Neural cell (in vitro differentiated cells): Measurements from ENCODE around the gene VPS13D. TPM values are rescaled to one million over a fixed set of nuclear protein-coding genes. Genes with fewer than 3 reads are reported as not detected.

Experiments
- H2AFZ ChIP-seq: fragments of 200-600, 300-800 bp; sonication (generic), shearing (Covaris generic); 2 replicates; pipeline ENCODE4 v1.6.0; 2014; ENCODE audit warnings: low read depth, mild to moderate bottlenecking, antibody characterized with exemption, low read length, moderate library complexity
- H3F3A ChIP-seq: fragments of 200-600 bp; shearing (Covaris generic); 2 replicates; pipeline ENCODE4 v1.6.1; 2016; ENCODE audit warnings: mild to moderate bottlenecking, moderate library complexity, mixed read lengths, antibody characterized with exemption, low read length; ENCODE audit not compliant: insufficient read depth, poor library complexity, severe bottlenecking
- H3K27ac ChIP-seq: fragments of 200-600, 300-800 bp; sonication (generic), shearing (Covaris generic); 2 replicates; pipeline ENCODE4 v1.5.1; 2014; ENCODE audit warnings: mild to moderate bottlenecking, low read length, moderate library complexity
- H3K27me3 ChIP-seq: fragments of 300-800, 200-600 bp; sonication (generic), shearing (Covaris generic); 2 replicates; pipeline ENCODE4 v1.6.0; 2014; ENCODE audit warnings: mild to moderate bottlenecking, low read depth, low read length, moderate library complexity; ENCODE audit not compliant: insufficient read depth
- H3K36me3 ChIP-seq: fragments of 300-800, 200-600 bp; sonication (generic), shearing (Covaris generic); 2 replicates; pipeline ENCODE4 v1.5.1; 2014; ENCODE audit warnings: mild to moderate bottlenecking, antibody characterized with exemption, low read length, moderate library complexity; ENCODE audit not compliant: insufficient read depth
- H3K4me2 ChIP-seq: fragments of 300-800, 200-600 bp; sonication (generic), shearing (Covaris generic); 2 replicates; pipeline ENCODE4 v1.6.0; 2014; ENCODE audit warnings: mild to moderate bottlenecking, low read length
- H3K4me3 ChIP-seq: fragments of 300-800, 200-600 bp; sonication (generic), shearing (Covaris generic); 2 replicates; pipeline ENCODE4 v1.5.1; 2014; ENCODE audit warnings: mild to moderate bottlenecking, low read length, moderate library complexity
- H3K79me2 ChIP-seq: fragments of 200-600 bp; shearing (Covaris generic); replicated peaks from 2 replicates; pipeline ENCODE4 v1.6.0; 2014; ENCODE audit warnings: mild to moderate bottlenecking, low read length, moderate library complexity; ENCODE audit not compliant: insufficient read depth
- H3K9ac ChIP-seq: fragments of 300-800, 200-600 bp; sonication (generic), shearing (Covaris generic); 2 replicates; pipeline ENCODE4 v1.6.1; 2016; ENCODE audit warnings: mild to moderate bottlenecking, low read length, mixed read lengths
- H3K9me2 ChIP-seq: fragments of 200-600 bp; shearing (Covaris generic); 2 replicates; pipeline ENCODE4 v1.6.1; 2016; ENCODE audit warnings: mild to moderate bottlenecking, low read length, mixed read lengths; ENCODE audit not compliant: insufficient read depth
- H3K9me3 ChIP-seq: fragments of 200-600, 300-800 bp; sonication (generic), shearing (Covaris generic); 2 replicates; pipeline ENCODE4 v1.6.1; 2016; ENCODE audit warnings: mild to moderate bottlenecking, mixed run types, low read length, moderate library complexity, mixed read lengths
- H4K20me1 ChIP-seq: fragments of 200-600 bp; shearing (Covaris generic); 2 replicates; pipeline ENCODE4 v1.6.1; 2016; ENCODE audit warnings: mild to moderate bottlenecking, mixed run types; ENCODE audit not compliant: insufficient read depth
- EP300 ChIP-seq: fragments of 450-650 bp; conservative IDR thresholded peaks from 2 replicates; pipeline ENCODE4 v1.6.1; 2014; ENCODE audit warnings: antibody characterized with exemption, mild to moderate bottlenecking, moderate library complexity; ENCODE audit not compliant: poor library complexity, severe bottlenecking
- EZH2 ChIP-seq: fragments of 200-600, 300-800 bp; shearing (Covaris generic), sonication (generic); IDR thresholded peaks from 2 replicates; pipeline ENCODE4 v1.6.1; 2014; ENCODE audit warnings: antibody characterized with exemption, low read length, borderline replicate concordance, mild to moderate bottlenecking; ENCODE audit not compliant: insufficient read depth, poor library complexity, severe bottlenecking
- MXI1 ChIP-seq: fragments of 450-650 bp; conservative IDR thresholded peaks from 2 replicates; pipeline ENCODE4 v1.6.1; 2014; ENCODE audit warnings: antibody characterized with exemption, mild to moderate bottlenecking; ENCODE audit not compliant: poor library complexity, severe bottlenecking
- POLR2AphosphoS5 ChIP-seq: IDR thresholded peaks from 2 replicates; pipeline ENCODE4 v1.6.1; 2012
- RAD21 ChIP-seq: fragments of 450-650 bp; conservative IDR thresholded peaks from 2 replicates; pipeline ENCODE4 v1.6.1; 2014; ENCODE audit warnings: antibody characterized with exemption, mild to moderate bottlenecking, moderate library complexity
- SMC3 ChIP-seq: fragments of 450-650 bp; conservative IDR thresholded peaks from 2 replicates; pipeline ENCODE4 v1.6.1; 2014; ENCODE audit warnings: antibody characterized with exemption, mild to moderate bottlenecking, moderate library complexity; ENCODE audit not compliant: poor library complexity
- TAF1 ChIP-seq: IDR thresholded peaks from 2 replicates; pipeline ENCODE4 v1.6.1; 2012; ENCODE audit warnings: low read depth
- polyA plus RNA-seq: library from polyadenylated mRNA; depleted of rRNA; stranded (reverse); fragments of >200 nt; gene quantifications from 2 replicates; pipeline ENCODE4 v1.2.3, GENCODE V29; 2014
- TF ChIP-seq, protein P1 (sequence below): IDR thresholded peaks from 2 replicates; pipeline ENCODE4 v1.6.1; 2012; ENCODE audit warnings: borderline replicate concordance
- TF ChIP-seq, protein P2 (sequence below): fragments of 450-650 bp; IDR thresholded peaks from 2 replicates; pipeline ENCODE4 v1.5.1; 2014; ENCODE audit warnings: antibody characterized with exemption, mild to moderate bottlenecking, moderate library complexity; ENCODE audit not compliant: poor library complexity, severe bottlenecking

VPS13D gene
- polyA plus RNA-seq, 1 donor from 2014 or later = 24.5 TPM

- no peak overlapping the region for H3K9ac ChIP-seq
- no peak overlapping the region for H3K4me3 ChIP-seq
- H3K36me3 ChIP-seq = no peaks in the 10 kb centered on the region
- H3K27ac ChIP-seq = no peak overlapping the region
- H3K9me3 ChIP-seq = no peaks in the 10 kb centered on the region
- TF ChIP-seq POLR2AphosphoS5 = no peak
- TF ChIP-seq SMC3 = no peak
- TF ChIP-seq MXI1 = no peak
- TF ChIP-seq TAF1 = no peak
- TF ChIP-seq, protein P1, sequence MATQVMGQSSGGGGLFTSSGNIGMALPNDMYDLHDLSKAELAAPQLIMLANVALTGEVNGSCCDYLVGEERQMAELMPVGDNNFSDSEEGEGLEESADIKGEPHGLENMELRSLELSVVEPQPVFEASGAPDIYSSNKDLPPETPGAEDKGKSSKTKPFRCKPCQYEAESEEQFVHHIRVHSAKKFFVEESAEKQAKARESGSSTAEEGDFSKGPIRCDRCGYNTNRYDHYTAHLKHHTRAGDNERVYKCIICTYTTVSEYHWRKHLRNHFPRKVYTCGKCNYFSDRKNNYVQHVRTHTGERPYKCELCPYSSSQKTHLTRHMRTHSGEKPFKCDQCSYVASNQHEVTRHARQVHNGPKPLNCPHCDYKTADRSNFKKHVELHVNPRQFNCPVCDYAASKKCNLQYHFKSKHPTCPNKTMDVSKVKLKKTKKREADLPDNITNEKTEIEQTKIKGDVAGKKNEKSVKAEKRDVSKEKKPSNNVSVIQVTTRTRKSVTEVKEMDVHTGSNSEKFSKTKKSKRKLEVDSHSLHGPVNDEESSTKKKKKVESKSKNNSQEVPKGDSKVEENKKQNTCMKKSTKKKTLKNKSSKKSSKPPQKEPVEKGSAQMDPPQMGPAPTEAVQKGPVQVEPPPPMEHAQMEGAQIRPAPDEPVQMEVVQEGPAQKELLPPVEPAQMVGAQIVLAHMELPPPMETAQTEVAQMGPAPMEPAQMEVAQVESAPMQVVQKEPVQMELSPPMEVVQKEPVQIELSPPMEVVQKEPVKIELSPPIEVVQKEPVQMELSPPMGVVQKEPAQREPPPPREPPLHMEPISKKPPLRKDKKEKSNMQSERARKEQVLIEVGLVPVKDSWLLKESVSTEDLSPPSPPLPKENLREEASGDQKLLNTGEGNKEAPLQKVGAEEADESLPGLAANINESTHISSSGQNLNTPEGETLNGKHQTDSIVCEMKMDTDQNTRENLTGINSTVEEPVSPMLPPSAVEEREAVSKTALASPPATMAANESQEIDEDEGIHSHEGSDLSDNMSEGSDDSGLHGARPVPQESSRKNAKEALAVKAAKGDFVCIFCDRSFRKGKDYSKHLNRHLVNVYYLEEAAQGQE = no peak
- TF ChIP-seq EZH2 = no peak
- TF ChIP-seq, protein P2, sequence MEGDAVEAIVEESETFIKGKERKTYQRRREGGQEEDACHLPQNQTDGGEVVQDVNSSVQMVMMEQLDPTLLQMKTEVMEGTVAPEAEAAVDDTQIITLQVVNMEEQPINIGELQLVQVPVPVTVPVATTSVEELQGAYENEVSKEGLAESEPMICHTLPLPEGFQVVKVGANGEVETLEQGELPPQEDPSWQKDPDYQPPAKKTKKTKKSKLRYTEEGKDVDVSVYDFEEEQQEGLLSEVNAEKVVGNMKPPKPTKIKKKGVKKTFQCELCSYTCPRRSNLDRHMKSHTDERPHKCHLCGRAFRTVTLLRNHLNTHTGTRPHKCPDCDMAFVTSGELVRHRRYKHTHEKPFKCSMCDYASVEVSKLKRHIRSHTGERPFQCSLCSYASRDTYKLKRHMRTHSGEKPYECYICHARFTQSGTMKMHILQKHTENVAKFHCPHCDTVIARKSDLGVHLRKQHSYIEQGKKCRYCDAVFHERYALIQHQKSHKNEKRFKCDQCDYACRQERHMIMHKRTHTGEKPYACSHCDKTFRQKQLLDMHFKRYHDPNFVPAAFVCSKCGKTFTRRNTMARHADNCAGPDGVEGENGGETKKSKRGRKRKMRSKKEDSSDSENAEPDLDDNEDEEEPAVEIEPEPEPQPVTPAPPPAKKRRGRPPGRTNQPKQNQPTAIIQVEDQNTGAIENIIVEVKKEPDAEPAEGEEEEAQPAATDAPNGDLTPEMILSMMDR = no peak
- no peak for TF ChIP-seq EP300
- no peak for TF ChIP-seq RAD21
- no peak overlapping the region for H3K4me2 ChIP-seq
- H2AFZ ChIP-seq = no peak overlapping the region
- no peaks in the 10 kb centered on the region for H3K79me2 ChIP-seq
- H3K27me3 ChIP-seq = no peaks in the 10 kb centered on the region
- H3F3A ChIP-seq = no peaks in the 10 kb centered on the region
- H4K20me1 ChIP-seq = no peaks in the 10 kb centered on the region
- H3K9me2 ChIP-seq = no peaks in the 10 kb centered on the region
These were observed 286.9 kb downstream of the VPS13D start for GRCh38 chr1:12516741-12517140.

DNA sequence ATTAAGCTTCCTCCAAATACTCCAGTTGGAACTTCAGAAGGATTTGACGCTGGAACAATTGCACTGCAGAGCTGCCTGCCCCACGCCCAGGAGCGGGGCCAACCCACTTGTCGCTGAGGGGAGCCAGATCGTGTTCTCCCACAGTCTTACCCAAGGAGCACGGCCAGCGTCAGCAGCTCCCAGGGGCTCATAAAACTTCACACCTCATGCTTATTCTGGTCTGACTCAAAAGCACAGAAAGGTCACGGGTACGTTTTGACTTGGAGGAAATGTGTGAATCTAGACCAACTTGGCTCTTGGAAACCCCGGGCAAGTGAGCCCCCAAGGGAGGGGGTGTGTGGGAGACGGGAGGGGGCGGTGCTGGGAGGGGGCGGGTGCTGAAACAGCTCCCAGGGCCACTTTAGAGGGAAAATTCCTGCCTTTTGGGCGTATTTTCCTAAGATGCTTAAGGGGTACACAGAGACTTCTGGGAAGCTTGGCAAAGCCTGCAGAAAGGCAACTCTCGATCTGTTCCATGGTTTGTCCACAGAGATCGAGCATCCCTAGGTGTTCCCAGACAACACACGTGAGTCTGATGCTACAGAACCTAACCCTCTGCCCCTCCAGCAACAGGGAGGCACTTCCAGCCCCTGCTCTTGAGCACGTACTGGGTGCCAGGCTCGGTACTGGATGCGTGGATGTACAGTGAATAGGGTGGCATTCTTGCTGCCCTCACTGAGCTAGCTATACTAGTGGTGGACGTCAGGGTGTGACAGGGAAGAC is 289.3 kb downstream of the VPS13D start:
- H3K4me2 ChIP-seq = no peak overlapping the region
- H3K9me2 ChIP-seq = no peaks in the 10 kb centered on the region
- no peaks in the 10 kb centered on the region for H3F3A ChIP-seq
- no peaks in the 10 kb centered on the region for H3K27me3 ChIP-seq
- no peaks in the 10 kb centered on the region for H4K20me1 ChIP-seq
- no peaks in the 10 kb centered on the region for H3K36me3 ChIP-seq
- no peaks in the 10 kb centered on the region for H3K9me3 ChIP-seq
- H3K79me2 ChIP-seq = no peaks in the 10 kb centered on the region
- TF ChIP-seq, protein P1 = no peak
- TF ChIP-seq EZH2 = no peak
- no peak for TF ChIP-seq MXI1
- TF ChIP-seq POLR2AphosphoS5 = no peak
- no peak for TF ChIP-seq SMC3
- TF ChIP-seq TAF1 = no peak
- no peak for TF ChIP-seq EP300
- no peak for TF ChIP-seq RAD21
- TF ChIP-seq, protein P2 = no peak
- H3K4me3 ChIP-seq = no peak overlapping the region
- H3K27ac ChIP-seq = no peak overlapping the region
- no peak overlapping the region for H2AFZ ChIP-seq
- H3K9ac ChIP-seq = no peak overlapping the region
